Tongue (tissue), 2 donors: ENCODE results near the gene CLASP1. TPM values are rescaled to one million over a fixed set of nuclear protein-coding genes. Genes with fewer than 3 reads are reported as not detected.
"Not testable (repeated sequence)": the region's sequence is repeated elsewhere in the genome, so short reads cannot be mapped to it uniquely, and the experiment has no call there.

Experiments
- DNase-seq: peaks from one replicate; pipeline ENCODE4 v3.0.0-alpha.2; 2015
- total RNA-seq: library from RNA; depleted of rRNA; stranded (reverse); fragments of >200 nt; gene quantifications from one replicate; pipeline ENCODE4 v1.2.3, GENCODE V29; 2014

CLASP1 gene
- total RNA-seq, 1 donor from 2014 or later, result 163 TPM

DNA sequence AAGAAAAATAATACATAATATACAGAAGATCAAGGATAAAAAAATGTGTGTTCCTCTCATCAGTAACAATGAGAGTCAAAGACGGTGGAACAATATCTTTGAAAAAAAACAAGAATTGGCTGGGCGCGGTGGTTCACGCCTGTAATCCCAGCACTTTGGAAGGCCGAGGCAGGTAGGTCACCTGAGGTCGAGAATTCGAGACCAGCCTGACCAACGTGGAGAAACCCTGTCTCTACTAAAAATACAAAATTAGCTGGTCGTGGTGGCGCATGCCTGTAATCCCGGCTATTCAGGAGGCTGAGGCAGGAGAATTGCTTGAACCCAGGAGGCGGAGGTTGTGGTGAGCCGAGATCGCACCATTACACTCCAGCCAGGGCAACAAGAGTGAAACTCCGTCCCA, 335.6 kb downstream of the CLASP1 start:
- DNase-seq, result not testable (repeated sequence)

DNA sequence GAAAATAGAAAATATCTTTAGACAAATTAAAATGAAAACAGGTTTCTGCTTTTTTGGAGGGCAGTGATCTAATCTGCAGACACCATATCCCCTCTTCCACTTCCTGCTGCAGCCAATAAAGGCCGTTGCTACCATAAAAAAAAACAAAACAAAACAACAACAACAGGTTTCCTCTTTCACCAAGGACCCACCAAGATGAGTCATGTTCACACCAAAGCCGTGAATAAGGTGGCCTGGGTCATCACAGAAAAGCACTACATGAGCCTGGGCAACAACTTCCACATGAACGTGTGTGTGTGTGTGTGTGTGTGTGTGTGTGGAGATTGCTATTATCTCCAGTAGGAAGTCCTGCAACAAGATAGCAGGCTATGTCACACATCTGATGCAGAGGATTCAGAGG, 339.5 kb downstream of the CLASP1 start:
- DNase-seq, result no peak

DNA sequence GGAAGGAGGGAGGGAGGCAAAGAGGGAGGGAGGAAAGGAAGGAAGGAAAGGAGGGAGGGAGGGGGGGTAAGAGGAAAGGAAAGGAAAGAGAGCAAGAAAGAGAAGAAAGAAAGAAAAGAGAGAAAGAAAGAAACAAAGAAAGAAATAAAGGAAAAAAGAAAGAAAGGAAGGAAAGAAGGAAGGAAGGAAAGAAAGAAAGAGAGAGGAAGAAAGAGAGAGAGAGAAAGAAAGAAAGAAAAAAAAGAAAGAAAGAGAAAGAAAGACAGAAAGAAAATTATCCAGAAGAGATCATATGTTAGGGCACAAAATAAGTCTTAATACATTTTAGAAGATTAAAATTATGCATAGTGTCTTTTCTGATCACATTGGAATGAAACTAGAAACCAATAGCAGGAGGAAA, 339.9 kb downstream of the CLASP1 start:
- DNase-seq, result no peak

DNA sequence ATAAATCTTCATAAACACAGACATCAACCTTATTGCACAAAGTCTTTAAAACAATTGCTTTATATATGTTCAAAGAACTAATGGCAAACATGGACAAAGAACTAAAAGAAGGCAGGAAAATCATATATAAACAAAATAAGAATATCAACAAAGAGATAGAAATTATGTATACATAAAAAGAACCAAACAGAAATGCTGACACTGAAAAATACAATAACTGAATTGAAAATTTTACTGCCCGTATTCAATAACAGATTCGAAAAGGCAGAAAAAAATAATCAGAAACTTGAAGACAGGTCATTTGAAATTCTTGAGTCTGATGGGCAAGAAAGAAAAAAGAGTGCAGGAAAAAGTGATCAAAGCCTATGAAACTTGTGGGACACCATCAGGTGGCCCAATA, 342.2 kb downstream of the CLASP1 start:
- no peak for DNase-seq

DNA sequence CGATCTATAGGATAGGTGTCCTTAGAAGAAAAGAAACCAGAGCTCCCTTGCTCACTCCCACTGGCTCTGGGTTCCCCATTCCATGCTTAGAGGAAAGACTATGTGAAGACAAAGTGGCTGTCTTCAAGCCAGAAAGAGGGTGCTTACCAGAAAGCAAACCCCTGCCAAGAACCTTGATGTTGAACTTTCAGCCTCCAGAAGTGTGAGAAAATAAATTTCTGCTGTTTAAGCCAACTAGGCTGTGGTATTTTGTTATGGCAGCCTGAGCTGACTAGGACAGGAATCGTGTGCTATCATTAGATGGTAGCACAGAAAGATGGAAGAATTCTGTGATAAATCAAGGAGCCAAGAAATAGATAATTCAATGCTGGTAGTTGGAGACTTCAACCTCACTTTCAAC, 344.3 kb downstream of the CLASP1 start:
- no peak for DNase-seq

DNA sequence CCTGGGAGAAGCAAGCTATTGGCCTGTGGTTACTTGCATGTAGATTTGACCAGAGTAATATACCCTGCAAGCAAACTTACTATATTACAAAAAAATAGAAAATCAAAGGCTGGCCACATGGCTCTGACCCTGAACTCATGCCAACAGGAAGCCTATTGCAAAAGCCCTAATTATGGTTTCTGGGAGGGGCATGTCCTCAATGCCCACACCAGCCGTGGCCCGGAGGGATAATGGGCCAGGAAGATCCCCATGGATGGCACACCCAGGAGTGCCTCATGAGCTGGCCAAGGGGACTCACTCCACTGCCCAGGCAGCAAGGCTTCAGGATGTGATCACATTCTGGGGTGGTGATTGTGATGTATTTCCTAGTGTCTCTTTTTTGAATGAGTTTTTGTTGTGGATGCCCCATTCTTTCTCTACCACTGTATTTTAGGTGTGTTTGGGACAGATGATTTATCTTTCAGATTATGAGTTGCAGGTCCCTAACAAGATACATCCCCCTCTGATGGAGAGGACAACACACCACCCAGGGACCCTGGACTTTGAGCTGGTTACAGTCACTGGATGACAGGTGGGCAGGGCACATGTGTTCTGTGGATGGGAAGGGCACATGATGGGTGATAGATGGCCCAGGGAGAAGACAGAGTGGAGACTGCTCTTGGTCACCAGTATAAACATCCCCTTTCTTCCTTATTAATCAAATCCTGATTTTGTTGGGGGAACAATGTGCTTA, 345.6 kb downstream of the CLASP1 start:
- DNase-seq, result no peak

DNA sequence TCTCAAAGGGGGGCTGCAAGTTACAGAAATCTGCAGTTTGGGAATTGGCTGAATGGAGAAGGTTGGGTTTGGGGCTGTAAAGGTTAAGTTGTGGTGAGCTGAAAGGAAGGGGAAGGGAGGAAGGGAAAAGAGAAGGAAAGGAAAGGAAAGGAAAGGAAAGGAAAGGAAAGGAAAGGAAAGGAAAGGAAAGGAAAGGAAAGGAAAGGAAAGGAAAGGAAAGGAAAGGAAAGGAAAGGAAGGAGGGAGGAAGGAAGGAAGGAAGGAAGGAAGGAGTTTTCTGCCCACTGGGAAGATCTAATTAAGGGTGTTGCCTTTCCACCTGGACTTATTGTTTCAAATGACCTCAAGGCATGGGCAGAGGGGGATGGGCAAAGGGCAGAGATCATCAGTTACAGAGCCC, 348.1 kb downstream of the CLASP1 start:
- DNase-seq, result not testable (repeated sequence)

DNA sequence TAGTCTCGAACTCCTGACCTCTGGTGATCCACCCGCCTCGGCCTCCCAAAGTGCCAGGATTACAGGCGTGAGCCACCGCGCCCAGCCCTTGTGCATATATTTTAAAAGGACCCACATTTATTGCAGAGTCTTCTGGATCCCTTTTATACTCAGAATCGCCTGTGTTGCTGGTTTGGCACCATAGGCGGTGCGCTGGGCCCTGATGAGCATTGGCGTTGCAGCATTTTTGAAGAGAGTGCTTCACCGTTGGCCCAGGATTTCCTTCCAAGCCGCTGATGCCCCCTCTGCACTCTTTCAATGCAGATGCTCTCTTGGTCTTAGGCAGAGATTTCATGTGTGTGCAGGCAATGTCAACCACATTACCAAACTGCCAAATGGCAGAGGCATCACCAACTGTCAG, 350.8 kb downstream of the CLASP1 start:
- no peak for DNase-seq

DNA sequence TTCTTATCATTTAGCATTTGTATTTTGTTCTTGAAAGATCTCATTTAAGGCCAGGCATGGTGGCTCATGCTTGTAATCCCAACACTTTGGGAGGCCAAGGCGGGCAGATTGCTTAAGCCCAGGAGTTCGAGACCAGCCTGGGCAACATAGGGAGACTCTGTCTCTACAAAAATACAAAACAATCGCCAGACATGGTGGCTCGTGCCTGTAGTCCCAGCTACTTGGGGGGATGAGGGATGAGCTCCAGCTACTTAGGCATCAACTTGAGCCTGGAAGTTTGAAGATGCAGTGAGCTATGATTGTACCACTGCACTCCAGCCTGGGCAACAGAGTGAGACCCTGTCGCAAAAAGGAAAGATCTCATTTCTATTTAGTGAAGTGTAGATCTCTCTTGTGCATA, 351.4 kb downstream of the CLASP1 start:
- not testable (repeated sequence) for DNase-seq

DNA sequence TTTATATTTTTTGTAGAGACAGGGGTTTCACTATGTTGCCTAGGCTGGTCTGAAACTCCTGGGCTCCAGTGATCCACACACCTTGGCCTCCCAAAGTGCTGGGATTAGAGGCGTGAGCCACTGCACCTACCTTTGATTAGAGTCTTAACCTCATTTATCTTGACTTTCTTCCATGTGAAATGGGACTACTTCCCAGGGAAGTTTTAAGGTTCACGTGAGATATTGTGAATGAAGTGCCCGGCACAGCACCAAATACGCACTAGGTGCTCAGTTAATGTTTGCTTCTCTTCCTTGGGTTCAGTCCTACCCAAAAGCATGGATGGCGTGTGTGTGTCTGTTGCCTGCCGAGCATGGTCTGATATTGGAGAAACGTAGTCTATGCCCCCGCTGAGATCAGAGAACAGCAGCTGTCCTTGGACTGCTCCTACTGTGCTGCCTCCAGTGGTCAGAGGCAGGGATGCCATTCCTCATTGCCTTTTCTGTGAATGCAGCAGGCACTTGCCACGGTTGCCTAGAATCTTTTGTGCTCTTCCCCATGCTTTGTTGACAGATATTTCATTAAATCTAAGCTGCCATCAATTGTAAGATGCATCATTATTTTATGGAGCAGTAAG, 351.9 kb downstream of the CLASP1 start:
- peak; percentile 67 for DNase-seq

DNA sequence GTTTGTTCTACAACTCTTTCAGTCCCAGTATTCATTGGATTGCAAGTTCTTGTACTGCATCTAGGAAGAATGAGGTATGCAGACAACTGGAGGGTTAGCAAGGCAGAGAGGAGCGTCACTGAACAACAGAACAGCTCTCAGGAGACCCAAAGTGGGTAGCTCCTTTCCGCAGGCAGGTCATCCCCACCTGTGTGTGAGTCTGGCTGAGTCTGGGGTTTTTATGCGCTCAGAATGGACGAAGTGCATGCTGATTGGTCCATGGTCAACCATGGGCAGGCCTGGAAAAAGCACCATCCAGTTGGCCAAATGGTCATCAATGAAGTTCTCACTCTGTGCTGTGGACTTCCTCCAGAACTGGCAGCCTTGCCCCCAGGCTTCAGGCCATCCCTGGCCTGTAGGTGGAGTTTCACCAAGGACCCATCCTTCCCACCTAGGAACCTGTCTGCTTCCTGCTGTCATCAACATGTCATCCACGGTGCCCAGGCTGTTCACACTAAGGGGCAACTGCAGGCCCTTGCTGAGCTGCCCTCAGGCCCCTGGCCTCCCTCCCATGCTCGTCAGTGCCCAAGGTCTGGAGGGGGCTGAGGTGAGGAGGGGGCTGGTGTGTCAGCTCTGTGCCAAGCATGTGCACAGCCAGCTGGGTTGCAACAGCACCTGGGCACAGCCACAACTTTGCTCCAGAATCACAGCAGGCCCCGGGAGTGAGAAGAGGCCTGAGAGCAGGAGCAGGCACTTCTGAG, 353.2 kb downstream of the CLASP1 start:
- no peak for DNase-seq

DNA sequence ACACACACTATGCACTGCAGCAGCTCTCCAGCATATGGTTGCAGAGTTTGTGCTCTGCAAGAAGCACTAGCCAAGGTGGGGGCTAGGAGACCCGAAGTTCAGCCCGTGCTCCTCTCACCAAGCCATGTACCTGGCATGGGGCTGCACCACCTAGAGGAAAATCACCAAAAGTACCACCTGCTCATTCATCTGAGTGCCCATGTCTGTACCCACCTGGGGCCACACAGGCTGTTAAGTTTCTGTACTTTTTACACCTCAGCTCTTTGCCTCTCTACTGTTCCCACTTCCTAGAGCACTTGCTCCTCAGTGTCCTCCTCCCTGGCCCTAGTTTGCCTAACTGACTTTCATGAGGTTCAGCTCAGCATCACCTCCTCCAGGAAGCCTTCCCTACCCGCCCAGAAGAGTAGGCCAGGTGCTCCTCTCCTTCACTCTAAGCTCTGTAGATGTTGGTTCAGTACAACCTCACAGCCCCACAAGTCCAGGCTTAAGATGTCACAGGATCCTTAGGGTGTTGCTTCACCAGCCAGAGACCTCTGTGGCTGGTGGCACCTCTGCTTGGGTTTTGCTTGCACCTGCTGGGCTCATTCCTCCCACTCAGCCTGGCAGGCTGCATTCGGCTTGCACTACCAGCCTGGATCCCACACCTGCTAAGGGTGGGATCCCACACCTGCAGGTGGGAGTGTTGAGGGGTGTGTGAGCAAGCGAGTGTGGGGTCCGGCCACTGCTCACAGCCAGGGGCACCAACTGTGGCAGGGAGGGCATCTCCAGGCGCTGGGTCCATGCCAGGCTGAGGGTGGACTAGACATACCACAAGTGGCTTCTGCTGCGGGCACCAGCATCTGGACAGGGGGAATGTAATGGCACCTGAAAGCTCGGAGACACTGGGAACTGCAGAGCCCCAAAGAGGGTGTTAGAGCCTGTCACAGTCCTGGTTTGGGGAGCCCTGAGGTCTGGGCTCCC, 354.1 kb downstream of the CLASP1 start:
- DNase-seq, result no peak

DNA sequence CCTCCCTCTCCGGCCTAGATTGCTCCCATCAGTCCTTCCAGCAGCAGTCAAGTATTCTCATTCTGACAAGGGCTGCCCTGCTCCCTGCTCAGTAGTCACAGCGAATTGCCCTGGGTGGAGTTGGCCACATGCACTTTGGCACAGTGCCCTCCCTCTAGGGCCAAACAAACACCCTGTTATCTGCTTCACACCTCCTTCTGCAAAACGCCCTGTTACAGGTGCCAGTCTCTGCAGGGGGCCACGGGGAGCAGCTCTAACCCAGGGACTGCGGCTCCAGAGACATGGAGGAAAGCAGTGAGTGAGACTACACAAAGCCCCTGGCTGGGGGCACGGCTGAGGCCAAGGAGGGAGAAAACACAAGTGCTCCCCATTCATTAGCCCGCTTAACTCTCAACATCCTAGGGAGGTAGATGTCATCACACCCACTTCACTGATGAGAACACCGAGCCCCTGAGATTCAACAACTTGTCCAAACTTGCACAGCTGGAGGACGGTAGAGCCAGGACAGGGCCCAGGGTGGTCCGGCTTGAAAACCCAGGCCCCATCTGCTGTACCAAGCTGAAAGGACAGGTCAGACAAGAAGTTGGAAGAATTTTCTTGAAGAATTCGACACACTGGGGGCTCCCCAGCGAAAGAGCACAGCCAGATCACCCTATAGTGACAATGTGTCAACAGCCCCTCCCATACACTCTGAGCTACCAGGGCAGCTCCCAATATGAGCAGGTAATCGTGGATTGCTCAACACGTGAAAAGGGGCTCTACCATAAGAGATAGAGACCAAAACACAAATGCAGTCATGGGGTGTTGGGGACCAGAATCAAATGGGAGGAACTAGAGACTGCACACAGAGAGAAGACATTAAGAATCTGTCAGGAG, 355.6 kb downstream of the CLASP1 start:
- DNase-seq, result no peak

DNA sequence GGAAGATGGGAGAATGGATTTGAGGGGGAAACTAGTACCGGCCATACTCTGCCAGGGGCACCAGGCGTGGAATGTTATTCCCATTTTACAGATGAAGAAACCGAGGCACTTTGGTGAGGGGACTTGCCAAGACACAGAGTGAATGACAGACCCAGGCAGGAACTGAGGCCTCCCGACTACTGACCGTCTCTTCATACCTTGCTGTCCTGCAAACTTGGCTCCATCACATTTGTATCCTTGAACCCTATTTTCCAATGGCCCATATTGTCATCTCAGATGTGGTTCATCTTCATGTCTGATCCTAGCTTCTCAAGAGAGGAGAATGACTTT, 358.0 kb downstream of the CLASP1 start:
- DNase-seq, result no peak

DNA sequence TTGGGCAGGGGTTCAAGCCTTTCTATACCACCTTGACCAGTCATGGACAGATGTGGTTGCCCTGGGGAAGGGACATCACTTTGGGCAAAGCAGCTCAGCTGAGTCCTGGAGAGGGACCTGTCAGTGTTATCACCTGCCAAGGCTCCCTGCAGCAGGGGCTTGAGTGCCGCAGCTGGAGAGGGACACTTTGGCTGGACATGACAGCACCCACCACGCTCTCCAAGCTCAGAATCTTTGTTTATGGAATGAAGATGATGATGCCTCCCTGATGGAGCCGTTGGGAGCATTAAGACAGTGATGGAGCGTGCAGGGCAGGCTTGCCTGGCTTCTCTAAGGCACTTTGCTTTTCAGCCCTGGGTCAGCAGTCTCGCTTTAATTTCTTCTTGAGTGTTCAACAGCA, 360.0 kb downstream of the CLASP1 start:
- DNase-seq, result no peak

DNA sequence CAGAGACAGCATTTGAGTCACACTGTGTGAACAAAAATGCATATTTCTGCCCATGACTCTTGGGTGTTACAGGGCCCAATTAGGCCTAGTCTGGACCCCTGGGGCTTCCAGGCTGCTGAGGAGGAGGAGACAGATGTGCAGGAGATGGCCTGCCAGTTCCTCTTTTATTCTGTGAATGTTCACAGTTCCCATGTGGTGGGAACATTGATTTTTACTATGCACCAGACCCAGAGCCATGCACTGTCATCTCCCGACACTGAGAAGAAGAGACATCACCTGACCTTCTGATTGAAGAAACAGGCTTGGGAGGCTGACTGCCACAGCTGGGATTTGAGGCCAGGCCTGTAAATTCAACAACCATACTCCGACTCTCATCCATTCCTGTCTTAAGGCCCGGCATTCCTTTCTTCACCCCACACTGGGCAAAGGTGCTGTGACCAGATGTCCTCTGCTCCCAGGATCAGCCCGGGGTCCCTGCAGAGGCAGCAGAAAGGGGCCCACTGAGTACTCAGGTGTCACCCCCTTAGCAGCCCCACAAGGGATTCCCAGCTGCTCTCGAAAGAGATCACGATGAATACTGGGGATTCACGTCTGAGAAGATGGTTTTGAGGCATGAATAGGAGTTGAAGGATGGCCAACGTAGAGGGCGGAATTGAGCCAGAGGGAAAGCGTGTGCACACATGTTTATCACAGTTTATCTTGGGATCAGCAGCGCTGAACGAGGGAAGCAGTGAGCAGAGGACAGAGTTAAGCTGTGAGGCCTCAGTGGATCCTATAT, 360.6 kb downstream of the CLASP1 start:
- DNase-seq, result no peak

DNA sequence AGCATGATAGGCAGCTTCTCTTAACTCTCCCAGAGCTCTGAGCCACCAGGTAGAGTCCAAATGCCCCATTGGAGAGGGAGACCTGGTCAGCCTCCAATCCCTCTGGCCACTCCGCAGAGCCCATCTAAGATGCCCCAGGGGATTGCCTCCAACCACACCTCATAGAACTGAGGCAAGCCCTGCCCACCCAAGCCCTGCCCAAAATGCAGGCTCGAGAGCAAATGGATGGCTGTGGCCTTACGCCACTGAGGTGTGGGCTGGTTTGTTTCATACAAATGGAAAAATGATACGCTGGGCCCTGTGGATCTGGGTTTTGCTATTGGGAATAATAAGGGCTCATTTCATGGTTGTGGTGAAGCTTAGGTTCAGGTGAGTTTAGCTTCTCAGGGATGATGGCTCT, 361.3 kb downstream of the CLASP1 start:
- DNase-seq, result no peak
